ENCODE measurements around the gene APOM.

The APOM gene

DNA sequence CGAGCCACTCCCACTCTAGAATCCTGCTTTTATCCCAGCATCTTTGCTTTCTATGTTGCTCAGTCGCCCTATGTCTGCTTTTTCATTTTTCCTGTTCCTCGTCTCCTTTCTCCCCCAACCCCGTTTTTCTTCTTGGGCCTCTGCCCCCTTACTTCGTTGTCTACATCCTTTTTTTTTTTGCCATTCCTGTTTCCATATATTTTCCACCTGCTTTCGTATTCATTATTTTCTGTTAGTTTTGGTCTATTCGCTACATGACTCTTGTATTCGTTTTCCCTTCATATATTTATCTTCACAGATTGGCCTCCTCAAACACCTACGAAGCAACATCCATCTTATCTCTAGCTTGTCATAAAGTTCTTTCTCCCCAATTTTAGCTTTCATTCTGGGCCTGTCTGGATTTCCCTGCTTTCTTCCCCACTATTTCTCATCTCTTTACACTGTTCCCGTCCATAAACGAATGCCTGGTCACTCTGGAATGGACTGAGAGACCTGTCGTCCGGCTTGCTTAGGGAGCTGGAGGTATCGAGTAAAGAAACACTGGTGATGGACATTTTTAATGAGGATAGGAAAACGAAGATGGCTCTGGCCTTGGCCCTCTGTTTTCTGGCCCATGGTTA lies 34.3 kb upstream of the APOM start:
- Histone ChIP-seq H3K36me3 (peaks cover 31% of the 10 kb centered on the region), H3K9me3 (no peaks in the 10 kb centered on the region), H3K4me1 (ENCODE audit: control insufficient read depth in 1 of 2, insufficient read depth in 1 of 2, low read depth in 1 of 2, low read length in 1 of 2) (peaks cover 42 to 43% of the 10 kb centered on the region in 2 experiments), H3K27ac (peak overlapping the region; percentile 99), H3K27me3 (no peaks in the 10 kb centered on the region), H3K4me3 (ENCODE audit: low read depth in 1 of 2, low read length in 1 of 2) (peak overlapping the region; percentile 73 to 99)
- no peak for TF ChIP-seq CTCF (IDR thresholded peaks at IDR 0.05)

DNA sequence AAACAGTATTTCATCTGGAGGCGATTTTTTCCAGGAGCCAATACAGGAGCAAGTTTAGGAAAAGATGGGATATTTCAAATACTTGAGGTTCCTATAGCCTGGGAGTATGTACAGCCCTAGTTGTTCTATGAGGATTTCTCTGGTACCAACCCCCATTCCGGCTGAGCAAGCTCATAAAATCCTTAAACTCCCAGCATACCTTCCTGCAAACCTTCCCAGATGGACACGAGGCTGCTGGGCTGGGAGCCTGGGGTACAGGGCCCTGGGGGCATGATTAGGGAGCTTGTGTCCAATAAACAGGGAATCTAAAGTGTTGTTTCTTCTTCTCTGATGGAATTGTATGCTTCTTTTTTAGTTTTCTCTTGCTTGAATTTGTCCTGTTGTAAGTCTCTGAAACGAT lies 33.7 kb upstream of the APOM start:
- Histone ChIP-seq H3K4me3 (ENCODE audit: low read depth in 1 of 2, low read length in 1 of 2) (peak overlapping the region; percentile 73 to 99), H3K36me3 (peaks cover 37% of the 10 kb centered on the region), H3K9me3 (no peaks in the 10 kb centered on the region), H3K4me1 (ENCODE audit: control insufficient read depth in 1 of 2, insufficient read depth in 1 of 2, low read depth in 1 of 2, low read length in 1 of 2) (peaks cover 37 to 38% of the 10 kb centered on the region in 2 experiments), H3K27ac (peak overlapping the region; percentile 99), H3K27me3 (no peaks in the 10 kb centered on the region)
- TF ChIP-seq CTCF (IDR thresholded peaks at IDR 0.05) = no peak

DNA sequence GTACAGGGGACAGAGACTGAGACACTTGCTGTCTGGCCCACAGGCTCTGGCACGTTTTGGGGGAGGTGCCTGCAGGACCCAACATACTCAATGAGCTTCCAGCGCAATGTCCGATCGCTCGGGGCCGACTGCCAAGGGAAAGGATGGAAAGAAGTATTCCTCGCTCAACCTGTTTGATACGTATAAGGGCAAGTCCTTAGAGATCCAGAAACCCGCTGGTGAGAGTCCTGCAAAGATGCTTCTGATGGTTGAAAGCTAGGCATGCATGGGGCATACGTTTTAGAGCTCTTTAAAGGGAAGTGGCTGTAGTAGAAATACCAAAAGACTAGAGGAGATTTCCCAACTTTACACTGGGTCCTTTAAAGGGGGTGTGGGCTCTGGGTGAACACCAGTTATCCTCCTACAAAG lies 33.0 kb upstream of the APOM start:
- Histone ChIP-seq H3K27me3 (no peaks in the 10 kb centered on the region), H3K4me3 (ENCODE audit: low read depth in 1 of 2, low read length in 1 of 2) (peak overlapping the region in 1 of 2 experiments; percentile 99), H3K9me3 (no peaks in the 10 kb centered on the region), H3K36me3 (peaks cover 44% of the 10 kb centered on the region), H3K27ac (peak overlapping the region; percentile 99), H3K4me1 (ENCODE audit: control insufficient read depth in 1 of 2, insufficient read depth in 1 of 2, low read depth in 1 of 2, low read length in 1 of 2) (peaks cover 34 to 37% of the 10 kb centered on the region in 2 experiments)
- TF ChIP-seq CTCF (IDR thresholded peaks at IDR 0.05) = no peak

GRCh38 chr6:31624070-31624469 lies 31.6 kb upstream of the APOM start:
- Histone ChIP-seq H3K27me3 (no peaks in the 10 kb centered on the region), H3K9me3 (no peaks in the 10 kb centered on the region), H3K36me3 (peaks cover 57% of the 10 kb centered on the region), H3K4me1 (ENCODE audit: control insufficient read depth in 1 of 2, insufficient read depth in 1 of 2, low read depth in 1 of 2, low read length in 1 of 2) (peaks cover 30 to 33% of the 10 kb centered on the region in 2 experiments), H3K4me3 (ENCODE audit: low read depth in 1 of 2, low read length in 1 of 2) (no peak overlapping the region), H3K27ac (peak overlapping the region; percentile 99)
- TF ChIP-seq CTCF (IDR thresholded peaks at IDR 0.05) = no peak

DNA sequence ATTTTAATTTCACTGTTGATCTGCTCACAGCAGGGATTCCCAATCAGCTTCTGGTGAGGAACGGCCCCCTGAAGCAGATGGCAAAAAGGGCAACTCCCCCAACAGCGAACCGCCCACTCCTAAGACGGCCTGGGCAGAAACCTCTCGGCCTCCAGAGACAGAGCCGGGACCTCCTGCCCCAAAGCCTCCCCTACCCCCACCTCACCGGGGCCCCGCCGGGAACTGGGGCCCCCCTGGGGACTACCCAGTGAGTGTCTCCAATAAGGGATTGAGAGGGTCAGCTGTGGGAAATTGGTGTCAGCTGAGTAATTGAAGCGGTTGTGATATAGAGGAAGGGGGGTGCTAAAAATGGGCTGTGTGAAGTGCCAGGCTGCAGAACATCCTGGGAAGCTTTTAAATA lies 28.7 kb upstream of the APOM start:
- no peak for TF ChIP-seq CTCF (IDR thresholded peaks at IDR 0.05)
- no peaks in the 10 kb centered on the region for H3K9me3 ChIP-seq
- H3K27me3 ChIP-seq = no peaks in the 10 kb centered on the region
- H3K27ac ChIP-seq = no peak overlapping the region
- H3K4me3 ChIP-seq (ENCODE audit: low read depth in 1 of 2, low read length in 1 of 2) = no peak overlapping the region
- peaks cover 13 to 15% of the 10 kb centered on the region in 2 experiments for H3K4me1 ChIP-seq (ENCODE audit: control insufficient read depth in 1 of 2, insufficient read depth in 1 of 2, low read depth in 1 of 2, low read length in 1 of 2)
- peaks cover 86% of the 10 kb centered on the region for H3K36me3 ChIP-seq
